MG63 (cell line): Measurements from ENCODE around the gene OGT. TPM values are rescaled to one million over a fixed set of nuclear protein-coding genes. Genes with fewer than 3 reads are reported as not detected.
"Not testable (repeated sequence)": the region's sequence is repeated elsewhere in the genome, so short reads cannot be mapped to it uniquely, and the experiment has no call there.

Experiments
- DNase-seq: peaks from one replicate; pipeline ENCODE4 v3.0.0-alpha.2; 2020
- H3K27me3 ChIP-seq: fragments of 250-450 bp; sonication (Bioruptor Pico); 2 replicates; pipeline ENCODE4 v1.5.1; 2020; ENCODE audit warnings: mild to moderate bottlenecking, moderate library complexity
- H3K36me3 ChIP-seq: fragments of 250-450 bp; sonication (Bioruptor Pico); 2 replicates; pipeline ENCODE4 v1.5.1; 2020; ENCODE audit warnings: mild to moderate bottlenecking, moderate library complexity
- H3K4me3 ChIP-seq: fragments of 250-450 bp; sonication (Bioruptor Pico); 2 replicates; pipeline ENCODE4 v1.5.1; 2020; ENCODE audit warnings: mild to moderate bottlenecking, moderate library complexity
- H3K9me3 ChIP-seq: fragments of 250-450 bp; sonication (Bioruptor Pico); 2 replicates; pipeline ENCODE4 v1.5.1; 2020; ENCODE audit warnings: mild to moderate bottlenecking, moderate library complexity
- total RNA-seq: library from RNA; depleted of rRNA; stranded (reverse); fragments of >200 nt; shearing (Covaris generic); gene quantifications from 2 replicates; pipeline ENCODE4 v1.2.3, GENCODE V29; 2014; ENCODE audit warnings: low replicate concordance

Gene OGT
- total RNA-seq, 1 experiment from 2014 or later = 47.0 TPM

GRCh38 chrX:71563921-71564320 is 31.0 kb downstream of the OGT start:
- Histone ChIP-seq H3K9me3 (no peaks in the 10 kb centered on the region), H3K27me3 (no peaks in the 10 kb centered on the region), H3K4me3 (no peak overlapping the region), H3K36me3 (peaks cover 62% of the 10 kb centered on the region)
- no peak for DNase-seq

GRCh38 chrX:71565474-71566041 is 32.7 kb downstream of the OGT start:
- no peak for DNase-seq
- no peak overlapping the region for H3K4me3 ChIP-seq
- no peaks in the 10 kb centered on the region for H3K9me3 ChIP-seq
- peaks cover 49% of the 10 kb centered on the region for H3K36me3 ChIP-seq
- H3K27me3 ChIP-seq = no peaks in the 10 kb centered on the region

GRCh38 chrX:71571390-71571789 is 38.5 kb downstream of the OGT start:
- peaks cover 49% of the 10 kb centered on the region for H3K36me3 ChIP-seq
- not testable (repeated sequence) for DNase-seq, H3K4me3 ChIP-seq, H3K27me3 ChIP-seq, H3K9me3 ChIP-seq

- Histone ChIP-seq H3K36me3 (peaks cover 34% of the 10 kb centered on the region), H3K4me3 (no peak overlapping the region), H3K9me3 (no peaks in the 10 kb centered on the region), H3K27me3 (no peaks in the 10 kb centered on the region)
- DNase-seq = no peak
Measured at GRCh38 chrX:71573590-71573989, 40.7 kb downstream of the OGT start.

- H3K27me3 ChIP-seq = no peaks in the 10 kb centered on the region
- no peaks in the 10 kb centered on the region for H3K9me3 ChIP-seq
- H3K4me3 ChIP-seq = no peak overlapping the region
- no peak for DNase-seq
- H3K36me3 ChIP-seq = peaks cover 27% of the 10 kb centered on the region
Measured at GRCh38 chrX:71577682-71578081, 44.8 kb downstream of the OGT start.

- H3K9me3 ChIP-seq = no peaks in the 10 kb centered on the region
- no peak within 1 kb of the TSS for H3K4me3 ChIP-seq
- no peaks in the 10 kb centered on the region for H3K27me3 ChIP-seq
- peaks cover 20% of the 10 kb centered on the region for H3K36me3 ChIP-seq
- DNase-seq = no peak
Measured at GRCh38 chrX:71578253-71579135, 45.6 kb downstream of the OGT start, which contains the start of gene GCNA. Gene GCNA (plus strand): TSS chrX:71578437. CDS start chrX:71580822, 2,385 bp downstream.

GRCh38 chrX:71579136-71579989 is 46.5 kb downstream of the OGT start:
- Histone ChIP-seq H3K4me3 (no peak overlapping the region), H3K27me3 (no peaks in the 10 kb centered on the region), H3K36me3 (peaks cover 12% of the 10 kb centered on the region), H3K9me3 (no peaks in the 10 kb centered on the region)
- DNase-seq = no peak

GRCh38 chrX:71579990-71580380 is 47.1 kb downstream of the OGT start:
- Histone ChIP-seq H3K4me3 (no peak overlapping the region), H3K36me3 (peaks cover 9% of the 10 kb centered on the region), H3K27me3 (no peaks in the 10 kb centered on the region), H3K9me3 (no peaks in the 10 kb centered on the region)
- no peak for DNase-seq

GRCh38 chrX:71581210-71581609 is 48.3 kb downstream of the OGT start:
- Histone ChIP-seq H3K9me3 (no peaks in the 10 kb centered on the region), H3K36me3 (peaks cover 6% of the 10 kb centered on the region), H3K27me3 (no peaks in the 10 kb centered on the region), H3K4me3 (no peak overlapping the region)
- DNase-seq = no peak

GRCh38 chrX:71586929-71587328 is 54.0 kb downstream of the OGT start:
- no peak for DNase-seq
- Histone ChIP-seq H3K9me3 (no peaks in the 10 kb centered on the region), H3K36me3 (no peaks in the 10 kb centered on the region), H3K4me3 (no peak overlapping the region), H3K27me3 (no peaks in the 10 kb centered on the region)

- not testable (repeated sequence) for H3K36me3 ChIP-seq, DNase-seq, H3K9me3 ChIP-seq, H3K4me3 ChIP-seq, H3K27me3 ChIP-seq
Measured at GRCh38 chrX:71593210-71593609, 60.3 kb downstream of the OGT start.

- no peak for DNase-seq
- Histone ChIP-seq H3K36me3 (peaks cover 22% of the 10 kb centered on the region), H3K9me3 (no peaks in the 10 kb centered on the region), H3K4me3 (no peak overlapping the region), H3K27me3 (no peaks in the 10 kb centered on the region)
Measured at GRCh38 chrX:71599965-71600364, 67.1 kb downstream of the OGT start.

GRCh38 chrX:71603618-71604017 is 70.7 kb downstream of the OGT start:
- Histone ChIP-seq H3K27me3 (no peaks in the 10 kb centered on the region), H3K4me3 (no peak overlapping the region), H3K36me3 (peaks cover 22% of the 10 kb centered on the region), H3K9me3 (no peaks in the 10 kb centered on the region)
- DNase-seq = no peak

- DNase-seq = no peak
- Histone ChIP-seq H3K9me3 (no peaks in the 10 kb centered on the region), H3K4me3 (no peak overlapping the region), H3K27me3 (no peaks in the 10 kb centered on the region), H3K36me3 (peaks cover 22% of the 10 kb centered on the region)
Measured at GRCh38 chrX:71604141-71604540, 71.2 kb downstream of the OGT start.

GRCh38 chrX:71604796-71605568 is 72.1 kb downstream of the OGT start:
- peaks cover 24% of the 10 kb centered on the region for H3K36me3 ChIP-seq
- no peak overlapping the region for H3K4me3 ChIP-seq
- no peak for DNase-seq
- H3K27me3 ChIP-seq = no peaks in the 10 kb centered on the region
- H3K9me3 ChIP-seq = no peaks in the 10 kb centered on the region

GRCh38 chrX:71606536-71607216 is 73.8 kb downstream of the OGT start:
- DNase-seq = no peak
- Histone ChIP-seq H3K9me3 (no peaks in the 10 kb centered on the region), H3K36me3 (peaks cover 19% of the 10 kb centered on the region), H3K4me3 (no peak overlapping the region), H3K27me3 (no peaks in the 10 kb centered on the region)
